Measurements from ENCODE around the gene FEM1C. TPM values are rescaled to one million over a fixed set of nuclear protein-coding genes. Genes with fewer than 3 reads are reported as not detected.

The FEM1C gene
- total RNA-seq, 2 donors from 2014 or later, result 4.9 to 11.9 TPM

DNA sequence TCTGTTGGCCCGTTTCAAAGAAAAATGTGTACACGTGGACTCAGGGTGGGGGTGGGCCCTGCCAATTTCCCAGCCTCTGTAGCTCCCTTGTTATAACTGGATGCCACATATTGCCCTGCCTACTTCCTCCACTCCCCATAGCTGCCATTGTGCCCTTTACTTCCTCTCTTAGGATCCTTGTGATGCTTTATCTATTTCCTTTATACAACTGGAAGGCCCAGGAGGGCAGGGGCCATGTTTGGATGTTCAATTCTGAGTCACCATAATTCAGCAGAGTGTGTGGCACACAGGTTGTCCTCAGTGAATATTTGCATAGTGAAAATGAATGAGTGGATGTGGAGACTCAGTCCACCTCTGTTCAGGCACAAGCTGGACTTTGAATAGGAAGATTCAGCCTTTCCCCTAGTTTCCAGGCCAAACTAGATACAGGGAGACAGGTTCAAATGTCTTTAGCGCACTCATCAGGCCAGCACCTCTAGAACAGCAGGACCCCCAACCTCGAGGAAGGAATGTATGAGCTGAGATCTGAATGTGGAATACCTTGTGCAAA, 10.6 kb upstream of the FEM1C start:
- intact Hi-C loops (cut with DNase I), result no loop called here
- Histone ChIP-seq H3K4me1 (peaks cover 34% of the 10 kb centered on the region), H3K9me3 (no peaks in the 10 kb centered on the region), H3K27me3 (no peaks in the 10 kb centered on the region), H3K4me3 (no peak overlapping the region), H3K27ac (no peak overlapping the region), H3K36me3 (replicated peaks in 1 of 2; ENCODE audit: insufficient read depth in 1 of 2, low read depth in 2 of 2) (no peaks in the 10 kb centered on the region)
- ATAC-seq (no peak), DNase-seq (no peak)
- TF ChIP-seq, protein P1, sequence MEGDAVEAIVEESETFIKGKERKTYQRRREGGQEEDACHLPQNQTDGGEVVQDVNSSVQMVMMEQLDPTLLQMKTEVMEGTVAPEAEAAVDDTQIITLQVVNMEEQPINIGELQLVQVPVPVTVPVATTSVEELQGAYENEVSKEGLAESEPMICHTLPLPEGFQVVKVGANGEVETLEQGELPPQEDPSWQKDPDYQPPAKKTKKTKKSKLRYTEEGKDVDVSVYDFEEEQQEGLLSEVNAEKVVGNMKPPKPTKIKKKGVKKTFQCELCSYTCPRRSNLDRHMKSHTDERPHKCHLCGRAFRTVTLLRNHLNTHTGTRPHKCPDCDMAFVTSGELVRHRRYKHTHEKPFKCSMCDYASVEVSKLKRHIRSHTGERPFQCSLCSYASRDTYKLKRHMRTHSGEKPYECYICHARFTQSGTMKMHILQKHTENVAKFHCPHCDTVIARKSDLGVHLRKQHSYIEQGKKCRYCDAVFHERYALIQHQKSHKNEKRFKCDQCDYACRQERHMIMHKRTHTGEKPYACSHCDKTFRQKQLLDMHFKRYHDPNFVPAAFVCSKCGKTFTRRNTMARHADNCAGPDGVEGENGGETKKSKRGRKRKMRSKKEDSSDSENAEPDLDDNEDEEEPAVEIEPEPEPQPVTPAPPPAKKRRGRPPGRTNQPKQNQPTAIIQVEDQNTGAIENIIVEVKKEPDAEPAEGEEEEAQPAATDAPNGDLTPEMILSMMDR (IDR thresholded peaks at IDR 0.05), result no peak
- no peak for TF ChIP-seq POLR2A (IDR thresholded peaks at IDR 0.05)
- WGBS, 2 donors, result 80 to 91% methylated on average over 4 of the region's 4 CpGs

DNA sequence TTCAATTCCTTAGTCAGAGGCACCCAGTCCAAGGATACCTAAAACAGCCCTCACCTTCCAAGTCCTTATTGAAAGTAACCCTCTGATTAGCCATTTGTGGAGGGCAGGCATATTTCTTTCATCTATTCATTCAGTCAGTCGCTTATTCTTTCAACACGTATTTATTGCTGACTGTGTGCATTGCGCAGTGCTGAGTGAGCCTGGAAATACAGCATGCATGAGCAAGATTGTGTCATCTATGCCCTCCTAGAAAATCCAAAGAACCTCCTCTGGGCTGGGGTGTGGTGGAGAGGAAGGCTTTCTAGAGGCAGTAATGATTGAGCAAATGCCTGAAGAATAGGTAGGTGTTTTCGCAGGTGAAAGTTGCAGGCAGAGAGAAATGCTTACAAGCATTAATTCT, 8.5 kb upstream of the FEM1C start:
- intact Hi-C loops (cut with DNase I), result no loop called here
- ATAC-seq (no peak), DNase-seq (no peak)
- no peak overlapping the region for H3K27ac ChIP-seq
- WGBS, 2 donors, result 87 to 91% methylated on average over 4 of the region's 4 CpGs
- H3K36me3 ChIP-seq (replicated peaks in 1 of 2; ENCODE audit: insufficient read depth in 1 of 2, low read depth in 2 of 2), result no peaks in the 10 kb centered on the region
- no peaks in the 10 kb centered on the region for H3K9me3 ChIP-seq
- H3K27me3 ChIP-seq, result no peaks in the 10 kb centered on the region
- no peak overlapping the region for H3K4me3 ChIP-seq
- TF ChIP-seq POLR2A (IDR thresholded peaks at IDR 0.05), result no peak
- TF ChIP-seq, protein P1 (IDR thresholded peaks at IDR 0.05), result no peak
- H3K4me1 ChIP-seq, result peaks cover 18% of the 10 kb centered on the region

- intact Hi-C loops (cut with DNase I), result no loop called here
- TF ChIP-seq, protein P1 (IDR thresholded peaks at IDR 0.05), result no peak
- TF ChIP-seq POLR2A (IDR thresholded peaks at IDR 0.05), result no peak
- no peaks in the 10 kb centered on the region for H3K27me3 ChIP-seq
- peak; percentile 24 for ATAC-seq
- H3K36me3 ChIP-seq (replicated peaks in 1 of 2; ENCODE audit: insufficient read depth in 1 of 2, low read depth in 2 of 2), result no peaks in the 10 kb centered on the region
- 66 to 69% methylated on average over 4 of the region's 4 CpGs for WGBS, 2 donors
- no peak overlapping the region for H3K4me3 ChIP-seq
- peaks cover 2% of the 10 kb centered on the region for H3K4me1 ChIP-seq
- DNase-seq, result no peak
- no peak overlapping the region for H3K27ac ChIP-seq
- H3K9me3 ChIP-seq, result no peaks in the 10 kb centered on the region
These were observed 6.8 kb upstream of the FEM1C start for GRCh38 chr5:115551415-115551814.

- intact Hi-C loops (cut with DNase I), result no loop called here
- ATAC-seq, result no peak
These were observed 4.6 kb upstream of the FEM1C start for GRCh38 chr5:115549154-115549553.

GRCh38 chr5:115548683-115549082, 4.1 kb upstream of the FEM1C start:
- no peak for ATAC-seq
- WGBS, 2 donors, result 91 to 92% methylated on average over 4 of the region's 4 CpGs
- intact Hi-C loops (cut with DNase I), result no loop called here
- H3K4me3 ChIP-seq, result no peak overlapping the region
- no peaks in the 10 kb centered on the region for H3K4me1 ChIP-seq
- no peaks in the 10 kb centered on the region for H3K27me3 ChIP-seq
- DNase-seq, result no peak
- TF ChIP-seq, protein P1 (IDR thresholded peaks at IDR 0.05), result no peak
- TF ChIP-seq POLR2A (IDR thresholded peaks at IDR 0.05), result no peak
- no peak overlapping the region for H3K27ac ChIP-seq
- no peaks in the 10 kb centered on the region for H3K36me3 ChIP-seq (replicated peaks in 1 of 2; ENCODE audit: insufficient read depth in 1 of 2, low read depth in 2 of 2)
- H3K9me3 ChIP-seq, result no peaks in the 10 kb centered on the region

More at GRCh38 chr5:115549154-115549553, 4.6 kb upstream of the FEM1C start:
- TF ChIP-seq, protein P1 (IDR thresholded peaks at IDR 0.05), result no peak
- no peak for TF ChIP-seq POLR2A (IDR thresholded peaks at IDR 0.05)
- H3K27me3 ChIP-seq, result no peaks in the 10 kb centered on the region
- no peaks in the 10 kb centered on the region for H3K9me3 ChIP-seq
- H3K4me3 ChIP-seq, result no peak overlapping the region
- H3K36me3 ChIP-seq (replicated peaks in 1 of 2; ENCODE audit: insufficient read depth in 1 of 2, low read depth in 2 of 2), result no peaks in the 10 kb centered on the region
- H3K4me1 ChIP-seq, result no peaks in the 10 kb centered on the region
- H3K27ac ChIP-seq, result no peak overlapping the region
- 74 to 83% methylated on average over 3 of the region's 3 CpGs for WGBS, 2 donors
- no peak for DNase-seq
